Heart right ventricle (tissue), 16 donors: ENCODE measurements around the gene ARMC2. TPM values are rescaled to one million over a fixed set of nuclear protein-coding genes. Genes with fewer than 3 reads are reported as not detected.
A peak's percentile ranks its signal among the peaks of the same experiment; 100 is the strongest.
"Not testable (repeated sequence)": the region's sequence is repeated elsewhere in the genome, so short reads cannot be mapped to it uniquely, and the experiment has no call there.

Experiments
- ATAC-seq, 8 donors: fragments of 200-7000 bp; cut with Tn5 transposase; one replicate each; pipeline ENCODE4 v1.9.1; 2020; ENCODE audit warnings: mild to moderate bottlenecking in 8 of 8, moderate library complexity in 8 of 8, moderate number of reproducible peaks in 1 of 8
- DNase-seq, 2 donors: peaks; one replicate each; pipeline ENCODE4 v3.0.0-alpha.2; 2020
- H3K27ac ChIP-seq, 10 donors: fragments of 200-600 bp; sonication (generic) in 2 of 10; one replicate each; pipeline versions ENCODE4 v1.5.0 to v1.8.0; 2020 to 2022; ENCODE audit warnings: mild to moderate bottlenecking in 3 of 10
- H3K27me3 ChIP-seq, 7 donors: fragments of 200-600 bp; one replicate each; pipeline ENCODE4 v1.8.0; 2021 to 2022; ENCODE audit warnings: mild to moderate bottlenecking in 2 of 7
- H3K36me3 ChIP-seq, 9 donors: fragments of 200-600 bp; sonication (generic) in 1 of 9; one replicate each; pipeline versions ENCODE4 v1.5.0 to v1.8.0; 2020 to 2022; ENCODE audit warnings: mild to moderate bottlenecking in 2 of 9
- H3K4me1 ChIP-seq, 9 donors: fragments of 200-600 bp; sonication (generic) in 1 of 9; one replicate each; pipeline versions ENCODE4 v1.5.0 to v1.8.0; 2020 to 2022; ENCODE audit warnings: mild to moderate bottlenecking in 4 of 9
- H3K4me3 ChIP-seq, 10 donors: fragments of 200-600 bp; sonication (generic) in 2 of 10; one replicate each; pipeline versions ENCODE4 v1.5.0 to v1.8.0; 2020 to 2022; ENCODE audit warnings: mild to moderate bottlenecking in 7 of 10, moderate library complexity in 2 of 10
- H3K9me3 ChIP-seq, 11 donors: fragments of 200-600 bp in 10 of 11; sonication (generic) in 2 of 11; one replicate each; pipeline versions ENCODE4 v1.5.0 to v1.8.0; 2013 to 2022; ENCODE audit warnings: mild to moderate bottlenecking in 2 of 11, control low read depth in 1 of 11, moderate library complexity in 1 of 11
- WGBS, 2 donors: extraction: QIAGEN DNeasy Blood & Tissue Kit; methylation state at CpG; one replicate each; pipeline ENCODE4 v1.1.7; 2013; ENCODE audit warnings: inconsistent platforms in 1 of 2; 5-methylcytosine and 5-hydroxymethylcytosine counted together
- intact Hi-C, 10 donors: fragments of 100-400 bp; cut with DNase I; formaldehyde crosslinking; loops; one replicate each; pipeline versions ENCODE4 v1.11.1 to v1.14.2; 2022
- polyA plus RNA-seq, 2 donors: library from polyadenylated mRNA; stranded (reverse); fragments of 200-250 nt; gene quantifications; one replicate each; pipeline ENCODE4 v1.2.3, GENCODE V29; 2013
- total RNA-seq, 10 donors: library from RNA; stranded (reverse); fragmentation: NEBNext Ultra II Directional in 3 of 10; extraction: Animal tissue kit (Norgen Biotek cat#: 25700) in 3 of 10; gene quantifications; one replicate each; pipeline versions ENCODE4 v1.2.1 to v1.2.4, GENCODE V29; 2021 to 2023
- TF ChIP-seq, protein P1 (sequence below), 9 donors: fragments of 200-600 bp; sonication (generic) in 2 of 9; IDR thresholded peaks; one replicate each; pipeline versions ENCODE4 v1.5.0 to v1.8.0; 2021 to 2022; ENCODE audit warnings: antibody characterized with exemption in 9 of 9, mild to moderate bottlenecking in 5 of 9, moderate library complexity in 1 of 9
- donor health status: Arrhythmogenic right ventricular cardiomyopathy.
- donor health status: ischemic (EF 13 %, LVEDD 7.1; RV severe dilation, severe dysfunction).
- donor health status: healthy with polysubstance abuse.
- donor health status: DM: no; HTN: yes; CAD: no.
- donor health status: DM: no; HTN: no; CAD: no.
- donor health status: ischemic (EF 25% LVEDD 6.9; RV normal size, moderate dysfunction).
- donor health status: ischemic (EF 25% LVEDD 5.7; RV mildly dilated, moderate dysfunction).
- donor health status: healthy.
- donor health status: DM: yes; HTN: yes; CAD: no.
- donor health status: Ischemic cardiomyopathy.
- donor health status: ischemic (EF 35%, LVEDD 5.7; RV mildly dilated, moderate dysfunction).
- donor health status: nonischemic (EF 11% LVEDD 7.7; RV severe dilation, severe dysfunction).
- donor health status: DM: yes; HTN: yes; CAD: no.
- donor health status: PGD.
- donor health status: ischemic (EF 29% LVEDD 5.4; RV normal size, mild dysfunction).
- donor health status: nonischemic (EF 23%, LVEDD 6.1; RV moderate dilation, normal function).

ARMC2 gene
- total and polyA plus RNA-seq, 12 donors, result 2.5 to 16.4 (median 12.3) TPM

DNA sequence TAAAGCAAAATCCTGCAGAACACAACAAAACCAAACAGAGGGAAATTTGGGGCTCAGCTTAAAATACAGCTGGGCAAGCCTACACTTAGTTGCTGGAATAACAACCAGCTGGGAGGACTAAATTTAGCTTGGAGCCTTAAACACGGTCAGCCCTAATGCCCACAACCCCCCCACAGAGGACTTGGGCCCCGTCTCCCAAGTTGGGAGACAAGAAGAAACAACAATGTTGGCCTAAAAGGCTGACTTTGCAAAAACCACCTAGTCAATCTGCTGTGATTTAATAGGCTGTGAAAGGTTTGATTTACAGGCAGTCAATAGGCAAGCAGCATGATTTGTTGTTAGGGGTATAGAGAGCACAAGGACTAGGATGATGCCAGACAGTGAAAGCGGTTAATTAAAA, 40.3 kb upstream of the ARMC2 start:
- ATAC-seq, result peak in 5 of 8 donors; percentile 47 to 77 (median 71)
- peak in 1 of 2 donors; percentile 16 for DNase-seq
- Histone ChIP-seq H3K36me3 (no peaks in the 10 kb centered on the region), H3K9me3 (peaks cover 0 to 2% (median 0%) of the 10 kb centered on the region in 11 donors), H3K4me3 (no peak overlapping the region), H3K27me3 (no peaks in the 10 kb centered on the region), H3K4me1 (peaks cover 0 to 19% (median 5%) of the 10 kb centered on the region in 9 donors), H3K27ac (no peak overlapping the region)
- TF ChIP-seq, protein P1, sequence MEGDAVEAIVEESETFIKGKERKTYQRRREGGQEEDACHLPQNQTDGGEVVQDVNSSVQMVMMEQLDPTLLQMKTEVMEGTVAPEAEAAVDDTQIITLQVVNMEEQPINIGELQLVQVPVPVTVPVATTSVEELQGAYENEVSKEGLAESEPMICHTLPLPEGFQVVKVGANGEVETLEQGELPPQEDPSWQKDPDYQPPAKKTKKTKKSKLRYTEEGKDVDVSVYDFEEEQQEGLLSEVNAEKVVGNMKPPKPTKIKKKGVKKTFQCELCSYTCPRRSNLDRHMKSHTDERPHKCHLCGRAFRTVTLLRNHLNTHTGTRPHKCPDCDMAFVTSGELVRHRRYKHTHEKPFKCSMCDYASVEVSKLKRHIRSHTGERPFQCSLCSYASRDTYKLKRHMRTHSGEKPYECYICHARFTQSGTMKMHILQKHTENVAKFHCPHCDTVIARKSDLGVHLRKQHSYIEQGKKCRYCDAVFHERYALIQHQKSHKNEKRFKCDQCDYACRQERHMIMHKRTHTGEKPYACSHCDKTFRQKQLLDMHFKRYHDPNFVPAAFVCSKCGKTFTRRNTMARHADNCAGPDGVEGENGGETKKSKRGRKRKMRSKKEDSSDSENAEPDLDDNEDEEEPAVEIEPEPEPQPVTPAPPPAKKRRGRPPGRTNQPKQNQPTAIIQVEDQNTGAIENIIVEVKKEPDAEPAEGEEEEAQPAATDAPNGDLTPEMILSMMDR (IDR thresholded peaks at IDR 0.05), result no peak
- intact Hi-C loops, result no loop called here
- WGBS, 2 donors, result 49 to 63% methylated on average over 3 of the region's 3 CpGs

DNA sequence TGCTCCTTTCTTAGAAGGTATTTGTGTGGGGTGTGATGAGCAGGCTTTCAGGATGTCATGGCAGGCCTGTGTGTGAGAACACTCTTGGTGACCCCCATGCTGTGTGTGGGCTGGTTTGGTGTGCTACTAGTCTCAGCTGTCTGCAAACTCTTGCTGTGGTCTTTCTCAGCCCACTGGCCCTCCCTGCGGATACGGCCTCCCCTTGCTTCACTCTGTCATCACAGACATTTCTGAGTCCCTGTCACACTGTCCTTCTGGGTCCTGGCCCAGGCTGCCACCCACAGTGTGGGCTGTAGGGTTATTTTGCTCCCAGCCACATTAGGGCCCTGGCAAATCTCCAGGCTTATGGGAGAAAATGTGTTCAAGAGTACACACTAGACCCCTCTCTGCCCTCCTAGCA, 39.0 kb upstream of the ARMC2 start:
- no peak for DNase-seq
- no peak overlapping the region for H3K4me3 ChIP-seq
- peaks cover 0 to 19% (median 5%) of the 10 kb centered on the region in 9 donors for H3K4me1 ChIP-seq
- H3K9me3 ChIP-seq, result peaks cover 0 to 8% (median 0%) of the 10 kb centered on the region in 11 donors
- H3K27me3 ChIP-seq, result no peaks in the 10 kb centered on the region
- TF ChIP-seq, protein P1 (IDR thresholded peaks at IDR 0.05), result no peak
- peak in 3 of 8 donors; percentile 30 to 46 (median 37) for ATAC-seq
- no peak overlapping the region for H3K27ac ChIP-seq
- 89 to 91% methylated on average over 2 of the region's 2 CpGs for WGBS, 2 donors
- intact Hi-C loops, result no loop called here
- H3K36me3 ChIP-seq, result no peaks in the 10 kb centered on the region

DNA sequence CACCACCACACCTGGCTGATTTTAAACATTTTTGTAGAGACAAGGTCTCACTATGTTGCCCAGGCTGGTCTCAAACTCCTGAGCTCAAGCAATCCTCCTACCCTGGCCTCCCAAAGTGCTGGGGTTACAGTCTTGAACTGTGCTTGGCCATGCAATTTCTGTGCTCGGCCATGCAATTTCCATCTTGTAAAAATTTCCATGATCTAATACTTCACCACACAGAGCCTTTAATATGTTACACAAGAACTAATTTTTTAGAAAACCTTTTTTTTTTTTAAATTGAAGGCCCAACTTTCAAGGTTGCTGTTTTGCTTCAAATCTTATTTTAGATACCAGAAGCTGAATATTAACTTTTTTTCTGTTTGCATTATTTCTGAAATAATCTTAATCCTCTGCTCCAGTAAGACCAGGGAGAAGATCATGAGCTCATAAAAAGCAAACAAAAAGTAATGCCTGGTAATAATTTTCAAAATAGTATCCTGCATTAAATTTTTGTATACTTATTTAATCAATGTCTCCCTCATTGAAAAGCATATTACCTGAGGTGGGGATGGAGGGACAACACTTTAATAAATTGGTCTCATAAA, 38.1 kb upstream of the ARMC2 start:
- Histone ChIP-seq H3K36me3 (no peaks in the 10 kb centered on the region), H3K27me3 (no peaks in the 10 kb centered on the region), H3K9me3 (peaks cover 0 to 8% (median 0%) of the 10 kb centered on the region in 11 donors), H3K4me3 (no peak overlapping the region), H3K27ac (no peak overlapping the region), H3K4me1 (peaks cover 0 to 19% (median 5%) of the 10 kb centered on the region in 9 donors)
- intact Hi-C loops, result no loop called here
- 89 to 90% methylated on average over 1 of the region's 1 CpG for WGBS, 2 donors
- ATAC-seq (no peak), DNase-seq (no peak)
- TF ChIP-seq, protein P1 (IDR thresholded peaks at IDR 0.05), result no peak

DNA sequence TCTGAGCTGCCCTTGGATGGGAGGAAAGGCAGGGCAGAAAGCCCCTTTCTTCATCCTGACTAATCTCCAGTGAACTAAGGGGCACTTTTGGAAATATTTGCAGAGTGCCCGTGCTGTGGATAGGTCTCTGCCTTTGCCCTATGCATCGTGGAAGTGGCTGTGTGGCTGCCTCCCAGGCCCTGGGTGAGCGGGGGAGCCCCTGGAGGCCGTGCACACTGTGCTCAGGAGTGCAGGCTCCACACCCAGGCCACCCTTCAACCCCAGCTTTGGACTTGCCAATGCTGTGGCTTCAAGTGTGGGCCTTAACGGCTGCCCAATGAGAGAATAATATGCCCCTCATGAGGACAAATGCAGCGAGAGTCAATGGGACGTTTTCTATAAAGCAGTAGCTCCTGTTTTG, 36.7 kb upstream of the ARMC2 start:
- Histone ChIP-seq H3K27ac (no peak overlapping the region), H3K36me3 (no peaks in the 10 kb centered on the region), H3K4me3 (no peak overlapping the region), H3K27me3 (no peaks in the 10 kb centered on the region), H3K4me1 (peaks cover 0 to 19% (median 4%) of the 10 kb centered on the region in 9 donors), H3K9me3 (peaks cover 0 to 13% (median 0%) of the 10 kb centered on the region in 11 donors)
- TF ChIP-seq, protein P1 (IDR thresholded peaks at IDR 0.05), result no peak
- DNase-seq (no peak), ATAC-seq (no peak)
- WGBS, 2 donors, result 79 to 84% methylated on average over 7 of the region's 7 CpGs
- intact Hi-C loops, result no loop called here

DNA sequence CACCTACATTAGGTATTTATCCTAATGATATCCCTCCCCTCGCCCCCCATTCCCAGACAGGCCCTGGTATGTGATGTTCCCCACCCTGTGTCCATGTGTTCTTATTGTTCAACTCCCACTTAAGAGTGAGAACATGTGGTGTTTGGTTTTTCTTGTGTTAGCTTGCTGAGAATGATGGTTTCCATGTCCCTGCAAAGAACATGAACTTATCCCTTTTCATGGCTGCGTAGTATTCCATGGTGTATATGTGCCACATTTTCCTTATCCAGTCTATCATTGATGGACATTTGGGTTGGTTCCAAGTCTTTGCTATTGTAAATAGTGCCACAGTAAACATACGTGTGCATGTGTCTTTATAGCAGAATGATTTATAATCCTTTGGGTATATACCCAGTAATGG, 35.0 kb upstream of the ARMC2 start:
- H3K4me1 ChIP-seq, H3K4me3 ChIP-seq, H3K27me3 ChIP-seq, ATAC-seq, intact Hi-C loops, DNase-seq, H3K27ac ChIP-seq, H3K36me3 ChIP-seq: not testable (repeated sequence)
- peaks cover 0 to 25% (median 0%) of the 10 kb centered on the region in 11 donors for H3K9me3 ChIP-seq
- WGBS, 2 donors, result 60 to 77% methylated on average over 3 of the region's 3 CpGs

DNA sequence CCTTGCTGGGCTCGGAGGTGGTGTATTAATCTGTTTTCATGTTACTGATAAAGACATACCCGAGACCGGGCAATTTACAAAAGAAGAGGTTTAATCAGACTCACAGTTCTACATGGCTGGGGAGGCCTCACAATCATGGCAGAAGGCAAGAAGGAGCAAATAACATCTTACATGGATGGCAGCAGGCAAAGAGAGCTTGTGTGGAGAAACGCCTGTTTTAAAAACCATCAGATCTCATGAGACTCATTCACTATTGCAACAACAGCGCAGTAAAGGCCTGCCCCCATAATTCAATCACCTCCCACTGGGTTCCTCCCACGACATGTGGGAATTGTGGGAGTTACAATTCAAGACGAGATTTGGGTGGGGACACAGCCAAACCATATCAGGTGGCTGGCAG, 30.9 kb upstream of the ARMC2 start:
- H3K36me3 ChIP-seq, intact Hi-C loops: not testable (repeated sequence)
- WGBS, 2 donors, result 74 to 88% methylated on average over 7 of the region's 7 CpGs

More for the DNA sequence above, 30.9 kb upstream of the ARMC2 start:
- peaks cover 0 to 25% (median 0%) of the 10 kb centered on the region in 11 donors for H3K9me3 ChIP-seq
- ATAC-seq, H3K27me3 ChIP-seq, H3K4me3 ChIP-seq, H3K27ac ChIP-seq, H3K4me1 ChIP-seq, DNase-seq: not testable (repeated sequence)
